ENCODE measurements around the gene MGLL. TPM values are rescaled to one million over a fixed set of nuclear protein-coding genes. Genes with fewer than 3 reads are reported as not detected.
"Not testable (repeated sequence)": the region's sequence is repeated elsewhere in the genome, so short reads cannot be mapped to it uniquely, and the experiment has no call there.

MGLL gene
- total RNA-seq, 1 donor from 2014 or later = 11.3 TPM

DNA sequence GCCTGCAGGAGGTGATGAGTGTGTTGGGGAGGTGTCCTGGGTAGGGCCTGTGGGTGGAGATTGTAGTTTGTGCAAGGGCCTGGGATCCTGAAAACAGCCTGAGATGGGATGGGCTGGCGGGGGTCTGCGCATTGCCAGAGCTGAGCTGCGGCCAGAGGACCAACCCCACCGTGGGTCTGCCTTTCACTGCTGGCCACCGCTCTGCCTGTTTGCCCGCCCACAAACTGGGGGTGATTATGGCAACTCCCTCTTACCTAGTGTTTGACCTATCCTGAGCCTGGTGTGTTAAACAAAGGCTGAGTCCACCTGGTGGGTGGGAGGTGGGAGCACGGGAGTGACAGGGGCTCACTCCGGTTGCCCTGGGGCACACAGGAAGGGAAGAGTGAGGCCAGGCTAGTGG is 139.8 kb downstream of the MGLL start:
- TF ChIP-seq, protein P1, sequence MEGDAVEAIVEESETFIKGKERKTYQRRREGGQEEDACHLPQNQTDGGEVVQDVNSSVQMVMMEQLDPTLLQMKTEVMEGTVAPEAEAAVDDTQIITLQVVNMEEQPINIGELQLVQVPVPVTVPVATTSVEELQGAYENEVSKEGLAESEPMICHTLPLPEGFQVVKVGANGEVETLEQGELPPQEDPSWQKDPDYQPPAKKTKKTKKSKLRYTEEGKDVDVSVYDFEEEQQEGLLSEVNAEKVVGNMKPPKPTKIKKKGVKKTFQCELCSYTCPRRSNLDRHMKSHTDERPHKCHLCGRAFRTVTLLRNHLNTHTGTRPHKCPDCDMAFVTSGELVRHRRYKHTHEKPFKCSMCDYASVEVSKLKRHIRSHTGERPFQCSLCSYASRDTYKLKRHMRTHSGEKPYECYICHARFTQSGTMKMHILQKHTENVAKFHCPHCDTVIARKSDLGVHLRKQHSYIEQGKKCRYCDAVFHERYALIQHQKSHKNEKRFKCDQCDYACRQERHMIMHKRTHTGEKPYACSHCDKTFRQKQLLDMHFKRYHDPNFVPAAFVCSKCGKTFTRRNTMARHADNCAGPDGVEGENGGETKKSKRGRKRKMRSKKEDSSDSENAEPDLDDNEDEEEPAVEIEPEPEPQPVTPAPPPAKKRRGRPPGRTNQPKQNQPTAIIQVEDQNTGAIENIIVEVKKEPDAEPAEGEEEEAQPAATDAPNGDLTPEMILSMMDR (conservative IDR thresholded peaks at IDR 0.05) = no peak
- no peaks in the 10 kb centered on the region for H3K27me3 Mint-ChIP-seq (ENCODE audit: low read depth)
- H3K4me1 Mint-ChIP-seq = peaks cover 5% of the 10 kb centered on the region
- H3K4me3 Mint-ChIP-seq = no peak overlapping the region
- H3K27ac Mint-ChIP-seq (ENCODE audit: unreplicated experiment) = peak overlapping the region; percentile 78
- no peak for DNase-seq (ENCODE audit: low read depth, low spot score)
- no peaks in the 10 kb centered on the region for H3K9me3 Mint-ChIP-seq
- no peaks in the 10 kb centered on the region for H3K36me3 Mint-ChIP-seq (ENCODE audit: low read depth)

DNA sequence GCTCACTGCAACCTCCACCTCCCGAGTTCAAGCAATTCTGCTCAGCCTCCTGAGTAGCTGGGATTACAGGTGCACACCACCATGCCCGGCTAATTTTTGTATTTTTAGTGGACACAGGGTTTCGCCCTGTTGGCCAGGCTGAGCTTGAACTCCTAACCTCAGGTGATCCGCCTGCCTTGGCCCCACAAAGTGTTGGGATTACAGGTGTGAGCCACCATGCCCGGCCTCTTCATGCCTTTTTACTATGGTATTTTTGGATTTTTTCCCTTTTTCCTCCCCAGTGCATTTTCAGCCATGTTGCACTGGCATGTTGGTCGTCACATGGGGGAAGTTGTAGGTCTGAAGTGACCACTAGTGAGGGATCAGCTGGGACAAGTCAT is 140.2 kb downstream of the MGLL start:
- DNase-seq (ENCODE audit: low read depth, low spot score); H3K27me3 Mint-ChIP-seq (ENCODE audit: low read depth); H3K4me3 Mint-ChIP-seq; H3K9me3 Mint-ChIP-seq; H3K36me3 Mint-ChIP-seq (ENCODE audit: low read depth); H3K4me1 Mint-ChIP-seq: not testable (repeated sequence)
- H3K27ac Mint-ChIP-seq (ENCODE audit: unreplicated experiment) = peak overlapping the region; percentile 78

DNA sequence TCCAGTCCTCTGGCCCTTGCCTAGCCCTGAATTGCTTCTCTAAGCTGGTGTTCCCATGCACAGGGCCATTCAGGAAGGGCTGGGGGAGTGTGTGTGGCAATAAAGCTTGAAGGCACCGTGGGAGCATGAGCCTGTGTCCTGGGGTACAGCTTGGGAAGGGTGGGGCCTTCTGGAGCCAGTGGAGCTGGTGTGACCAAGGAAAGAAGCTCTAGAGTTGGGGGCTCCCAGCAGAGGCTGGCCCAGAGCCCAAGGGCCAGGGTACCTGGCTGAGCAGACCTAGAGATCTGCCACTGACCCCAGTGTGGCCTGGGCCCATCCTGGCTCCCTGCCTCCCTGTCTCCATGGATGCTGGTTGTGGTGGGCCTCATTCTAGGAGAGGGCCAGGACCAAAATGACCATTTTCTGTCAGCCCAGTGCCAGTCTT is 141.5 kb downstream of the MGLL start:
- no peak overlapping the region for H3K4me3 Mint-ChIP-seq
- no peaks in the 10 kb centered on the region for H3K36me3 Mint-ChIP-seq (ENCODE audit: low read depth)
- peaks cover 5% of the 10 kb centered on the region for H3K4me1 Mint-ChIP-seq
- TF ChIP-seq, protein P1 (conservative IDR thresholded peaks at IDR 0.05) = no peak
- H3K9me3 Mint-ChIP-seq = no peaks in the 10 kb centered on the region
- H3K27me3 Mint-ChIP-seq (ENCODE audit: low read depth) = no peaks in the 10 kb centered on the region
- no peak for DNase-seq (ENCODE audit: low read depth, low spot score)
- no peak overlapping the region for H3K27ac Mint-ChIP-seq (ENCODE audit: unreplicated experiment)

DNA sequence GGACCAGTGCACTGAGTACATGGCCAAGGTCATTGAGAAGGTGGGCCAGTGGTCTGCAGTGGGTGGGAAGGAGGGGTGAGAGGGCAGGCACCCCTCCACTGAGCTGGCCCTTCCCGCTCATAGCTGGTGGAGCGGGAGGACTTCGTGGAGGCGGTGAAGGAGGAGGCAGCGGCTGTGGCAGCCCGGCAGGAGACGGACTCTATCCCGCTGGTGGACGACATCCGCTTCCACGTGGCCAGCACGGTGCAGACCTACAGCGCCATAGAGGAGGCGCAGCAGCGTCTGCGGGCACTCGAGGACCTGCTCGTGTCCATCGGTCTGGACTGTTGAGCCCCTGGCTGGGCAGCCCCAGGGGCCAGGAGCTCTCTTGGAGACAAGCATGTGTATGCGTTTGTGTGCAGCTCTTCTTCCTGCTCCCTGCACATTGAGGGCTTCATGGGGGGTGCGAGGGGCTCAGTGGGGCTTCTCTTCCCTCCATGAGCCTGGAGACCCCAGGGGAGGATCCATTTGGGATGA is 142.1 kb downstream of the MGLL start:
- Mint-ChIP-seq H3K27me3 (ENCODE audit: low read depth) (peaks cover 2% of the 10 kb centered on the region), H3K27ac (ENCODE audit: unreplicated experiment) (no peak overlapping the region)

DNA sequence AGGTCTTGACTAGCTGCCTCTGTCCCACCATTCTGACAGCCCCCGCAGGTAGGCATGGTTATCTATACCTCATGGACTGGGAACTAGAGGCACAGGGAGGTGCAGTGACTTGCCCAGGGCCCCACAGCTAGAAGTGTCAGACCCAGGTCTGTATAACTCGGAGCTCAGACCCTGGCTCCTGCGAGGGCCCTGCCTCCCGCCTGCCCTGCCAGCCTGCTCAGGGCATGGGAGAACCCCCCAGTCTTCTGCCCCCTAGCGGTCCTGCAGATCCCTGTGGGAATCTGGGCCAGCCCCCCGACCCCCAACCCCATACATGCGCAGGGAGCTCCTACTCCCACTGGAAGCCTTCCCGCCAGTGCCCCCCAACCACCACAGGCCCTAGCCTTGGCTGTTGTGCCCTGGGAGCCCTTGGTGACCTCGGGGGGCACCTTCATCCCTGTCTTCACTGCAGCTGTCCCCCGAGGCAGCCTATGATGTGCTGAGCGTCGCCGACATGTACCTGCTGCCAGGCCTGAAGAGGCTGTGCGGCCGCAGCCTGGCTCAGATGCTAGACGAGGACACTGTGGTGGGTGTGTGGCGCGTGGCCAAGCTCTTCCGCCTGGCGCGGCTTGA is 142.7 kb downstream of the MGLL start:
- no peak for DNase-seq (ENCODE audit: low read depth, low spot score)
- TF ChIP-seq, protein P1 (conservative IDR thresholded peaks at IDR 0.05) = no peak
- peaks cover 5% of the 10 kb centered on the region for H3K27me3 Mint-ChIP-seq (ENCODE audit: low read depth)
- no peak overlapping the region for H3K27ac Mint-ChIP-seq (ENCODE audit: unreplicated experiment)
- no peak overlapping the region for H3K4me3 Mint-ChIP-seq
- H3K36me3 Mint-ChIP-seq (ENCODE audit: low read depth) = no peaks in the 10 kb centered on the region
- H3K4me1 Mint-ChIP-seq = peaks cover 9% of the 10 kb centered on the region
- H3K9me3 Mint-ChIP-seq = no peaks in the 10 kb centered on the region

More for the DNA sequence above, 142.1 kb downstream of the MGLL start:
- H3K36me3 Mint-ChIP-seq (ENCODE audit: low read depth) = no peaks in the 10 kb centered on the region
- DNase-seq (ENCODE audit: low read depth, low spot score) = no peak
- TF ChIP-seq, protein P1 (conservative IDR thresholded peaks at IDR 0.05) = no peak
- H3K4me1 Mint-ChIP-seq = peaks cover 9% of the 10 kb centered on the region
- H3K9me3 Mint-ChIP-seq = no peaks in the 10 kb centered on the region
- no peak overlapping the region for H3K4me3 Mint-ChIP-seq
